ENCODE data around the gene C2orf76.
"Not testable (repeated sequence)": the region's sequence is repeated elsewhere in the genome, so short reads cannot be mapped to it uniquely, and the experiment has no call there.

The C2orf76 gene

DNA sequence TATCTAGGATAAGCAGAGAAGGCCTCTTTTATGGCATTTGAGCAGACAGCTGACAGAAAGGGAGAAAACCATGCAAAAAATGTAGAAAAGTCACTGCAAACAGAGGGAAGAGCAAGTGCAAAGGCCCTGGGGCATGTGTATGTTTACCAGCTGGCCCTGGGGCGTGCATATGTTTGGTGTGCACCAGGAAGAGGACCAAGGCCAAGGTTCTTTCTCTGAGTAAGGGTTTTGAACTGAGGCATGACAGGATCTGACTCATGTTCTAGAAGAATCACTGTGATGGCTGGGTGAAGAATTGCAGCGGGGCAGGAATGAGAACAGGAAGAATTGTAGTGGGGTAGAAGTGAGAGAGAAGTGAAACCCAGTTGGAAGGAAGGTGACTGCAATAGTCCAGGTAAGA, 73.4 kb downstream of the C2orf76 start:
- ATAC-seq = no peak

DNA sequence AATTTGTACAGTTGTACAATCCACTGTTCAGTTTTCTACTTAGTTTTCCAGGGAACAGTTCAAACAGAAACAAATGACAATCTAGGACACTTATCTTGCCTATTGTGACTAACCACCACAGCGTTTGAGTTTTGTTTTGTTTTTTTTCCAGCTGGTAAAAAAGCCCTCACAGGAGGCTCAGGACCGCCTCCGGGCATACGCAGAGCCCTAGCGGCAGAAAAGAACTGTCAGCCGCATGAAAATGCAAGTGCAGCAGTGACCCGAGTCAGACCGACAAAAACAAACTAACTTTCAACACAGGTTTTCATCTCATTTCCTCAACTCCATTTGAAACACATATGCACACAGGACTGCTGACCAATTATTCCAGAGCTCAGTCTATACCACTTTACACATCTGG, 74.4 kb downstream of the C2orf76 start:
- no peak for ATAC-seq

DNA sequence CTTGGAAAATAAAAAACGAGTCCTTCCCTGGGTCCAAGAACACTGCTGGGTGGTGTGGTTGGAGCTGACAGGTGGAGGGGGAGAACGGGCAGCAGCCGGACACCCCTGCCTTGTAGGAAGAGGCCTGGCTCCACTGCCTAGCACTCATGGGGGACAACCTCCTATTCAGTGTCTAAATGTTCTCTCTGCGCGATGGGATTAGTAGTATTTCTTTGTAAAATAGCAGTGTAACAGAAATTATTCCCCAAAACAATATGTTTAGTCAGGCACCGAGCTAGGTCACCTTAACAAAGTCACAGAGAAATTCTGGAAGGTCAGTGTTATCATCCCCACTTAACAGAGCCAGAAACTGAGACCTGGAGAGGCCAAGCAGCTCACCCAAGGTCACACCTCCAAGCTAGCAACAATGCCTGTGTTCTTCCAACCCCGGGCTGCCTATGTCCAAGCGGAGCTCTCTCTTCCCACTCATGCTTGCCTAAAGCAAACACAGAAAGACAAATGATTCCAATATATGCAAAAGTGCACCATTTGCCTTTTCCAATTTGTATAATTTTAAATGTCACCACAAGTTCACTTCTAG, 75.0 kb downstream of the C2orf76 start:
- ATAC-seq = no peak

DNA sequence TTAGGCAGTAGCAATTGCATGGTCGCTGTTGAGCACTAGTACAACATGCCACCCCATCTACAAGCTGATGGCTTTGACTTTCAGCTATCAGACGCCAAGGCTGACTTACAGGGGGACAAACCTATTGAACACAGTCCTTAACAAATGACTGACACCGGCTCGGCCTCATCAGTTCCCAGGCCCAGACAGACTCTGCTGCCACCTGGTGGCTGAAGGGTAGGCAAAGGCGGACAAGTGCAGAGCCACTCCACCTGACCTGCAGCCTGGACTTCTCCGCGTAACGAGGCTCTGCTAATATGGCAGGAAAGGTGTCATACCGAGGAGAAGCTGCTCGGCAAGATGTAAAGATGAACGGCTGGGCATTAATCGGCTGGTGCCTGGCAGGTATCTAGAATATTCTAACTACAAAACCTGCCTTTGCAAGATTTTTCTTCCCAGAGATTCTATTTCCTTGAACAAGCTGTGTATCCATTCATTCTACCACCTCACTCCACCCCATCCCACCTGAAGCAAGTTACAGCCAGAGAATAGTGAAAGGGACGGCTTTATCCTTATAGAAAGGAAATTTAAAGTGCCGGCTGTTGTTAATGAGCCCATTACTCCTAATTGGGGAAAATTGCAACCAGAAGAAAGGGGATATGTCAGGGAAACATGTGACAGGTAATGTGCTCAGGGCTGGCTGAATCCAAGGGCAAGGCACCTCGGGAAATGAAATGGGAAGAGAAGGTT, 75.6 kb downstream of the C2orf76 start:
- peak; percentile 38 to 81 for ATAC-seq

DNA sequence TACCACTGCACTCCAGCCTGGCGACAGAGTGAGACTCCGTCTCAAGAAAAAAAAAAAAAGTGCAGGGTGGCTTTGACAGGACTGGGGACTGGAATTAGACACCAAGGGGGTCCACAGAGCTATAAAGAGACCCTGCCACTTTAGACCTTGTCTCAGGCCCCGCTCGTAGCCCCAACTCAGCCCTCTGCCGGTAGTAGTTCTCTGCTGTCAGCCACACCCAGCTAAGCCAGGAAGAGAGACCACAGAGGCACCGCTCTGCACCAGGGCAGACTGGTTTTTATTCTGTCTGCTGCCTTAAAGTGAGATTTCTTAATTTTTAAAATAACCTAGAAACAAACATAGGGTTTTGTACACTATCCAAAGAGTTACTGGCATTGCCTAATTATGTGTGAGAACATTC, 77.0 kb downstream of the C2orf76 start:
- no peak for ATAC-seq

DNA sequence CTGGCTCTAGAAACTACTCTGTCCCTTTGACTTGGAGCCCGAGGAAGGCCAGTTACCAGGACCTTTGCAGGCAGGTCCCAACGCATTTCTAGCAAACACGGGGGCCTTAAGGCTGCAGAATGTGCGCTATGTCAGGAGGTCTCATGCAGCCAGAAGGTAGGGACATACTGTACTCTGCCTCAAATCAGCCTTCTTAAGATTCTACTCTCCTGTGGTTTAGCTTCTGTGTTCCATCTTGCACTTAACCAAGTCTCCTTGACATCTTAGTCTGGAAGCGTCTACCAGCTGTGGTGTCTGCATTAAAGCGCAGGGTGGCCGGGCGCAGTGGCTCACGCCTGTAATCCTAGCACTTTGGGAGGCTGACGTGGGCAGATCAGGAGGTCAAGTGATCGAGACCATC, 77.5 kb downstream of the C2orf76 start:
- no peak for ATAC-seq

DNA sequence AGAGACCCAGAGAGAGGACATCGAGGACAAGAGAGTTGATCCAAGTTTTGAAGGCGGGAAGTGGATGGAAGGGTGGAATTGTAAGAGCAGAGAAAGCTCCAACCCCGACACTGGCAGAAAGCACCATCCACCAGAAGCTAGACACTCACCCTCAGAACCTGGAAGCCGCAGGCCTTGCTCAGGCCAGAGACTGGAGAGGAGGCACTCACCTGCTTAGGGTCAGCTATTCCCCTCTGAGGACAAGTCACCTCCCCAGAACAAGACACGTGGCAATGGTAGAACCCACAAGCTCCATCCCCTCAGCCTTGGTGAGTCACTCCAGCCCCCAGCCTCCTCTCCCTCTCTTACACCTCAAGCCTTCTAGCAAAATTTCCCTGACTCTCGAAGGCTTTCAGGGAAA, 78.1 kb downstream of the C2orf76 start:
- ATAC-seq = no peak

DNA sequence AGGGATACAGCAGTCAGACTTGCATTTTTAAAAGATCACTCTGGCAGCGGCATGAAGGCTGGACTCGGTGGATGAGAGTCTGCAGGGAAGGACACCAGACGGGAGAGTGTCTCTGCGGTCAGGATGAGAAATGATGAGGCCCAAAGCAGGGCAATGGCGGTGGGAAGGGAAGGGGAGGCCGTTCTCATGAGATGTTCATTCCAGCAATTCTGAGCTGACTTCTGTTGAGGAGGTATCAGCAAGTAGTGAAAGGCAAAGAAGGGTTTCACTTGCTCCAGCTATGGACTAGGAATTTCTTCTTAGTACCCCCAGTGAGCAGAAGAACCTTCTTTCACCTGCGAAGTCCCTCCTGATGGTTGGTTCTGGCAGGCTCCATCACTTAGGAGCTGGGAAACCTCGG, 80.0 kb downstream of the C2orf76 start:
- ATAC-seq = no peak

DNA sequence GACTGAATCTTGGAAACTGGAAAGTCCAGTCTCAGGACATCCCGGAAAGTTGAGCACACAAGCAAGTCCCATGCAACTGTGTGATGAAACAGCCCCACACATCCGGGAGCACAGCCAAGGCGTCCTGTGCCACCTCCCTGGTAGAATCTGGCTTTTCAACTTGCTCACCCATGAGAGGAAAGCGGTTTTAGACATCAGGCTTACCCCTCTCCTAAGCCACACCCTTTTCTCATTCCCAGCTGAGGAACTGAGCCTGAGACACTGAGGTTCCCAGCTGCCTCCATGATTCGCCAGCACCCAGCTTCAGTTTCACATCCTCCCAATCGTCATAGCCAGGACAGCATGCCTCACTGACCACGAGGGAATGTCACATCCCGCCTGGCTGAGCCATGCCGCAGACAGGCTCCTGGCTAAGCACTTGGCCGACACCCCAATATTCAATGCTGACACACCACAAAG, 82.7 kb downstream of the C2orf76 start:
- ATAC-seq = no peak

DNA sequence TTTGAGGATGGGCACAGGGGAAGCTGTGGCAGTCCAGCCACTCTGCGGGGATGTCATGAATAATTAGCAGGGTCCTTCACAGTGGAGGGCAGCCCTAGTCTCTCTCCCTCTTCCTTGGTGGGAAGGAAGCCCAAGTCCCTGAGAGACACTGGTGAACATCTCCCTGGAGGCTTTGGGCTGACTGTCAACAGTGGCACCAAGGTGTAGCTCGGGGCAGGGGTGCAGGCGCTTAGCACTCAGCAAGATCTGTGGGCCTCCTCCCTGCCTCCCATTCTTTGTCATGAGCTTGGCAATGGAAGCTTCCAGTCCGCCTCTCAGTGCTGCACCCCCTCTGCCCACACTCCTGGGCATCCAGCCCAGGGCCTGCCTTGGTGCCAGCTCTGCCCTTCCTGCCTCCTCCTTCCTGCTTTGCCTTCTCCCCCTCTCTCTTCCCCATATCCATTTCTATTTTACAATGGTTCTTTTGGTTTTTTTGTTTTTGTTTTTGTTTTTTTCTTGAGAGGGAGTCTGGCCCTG, 83.6 kb downstream of the C2orf76 start:
- no peak for ATAC-seq

DNA sequence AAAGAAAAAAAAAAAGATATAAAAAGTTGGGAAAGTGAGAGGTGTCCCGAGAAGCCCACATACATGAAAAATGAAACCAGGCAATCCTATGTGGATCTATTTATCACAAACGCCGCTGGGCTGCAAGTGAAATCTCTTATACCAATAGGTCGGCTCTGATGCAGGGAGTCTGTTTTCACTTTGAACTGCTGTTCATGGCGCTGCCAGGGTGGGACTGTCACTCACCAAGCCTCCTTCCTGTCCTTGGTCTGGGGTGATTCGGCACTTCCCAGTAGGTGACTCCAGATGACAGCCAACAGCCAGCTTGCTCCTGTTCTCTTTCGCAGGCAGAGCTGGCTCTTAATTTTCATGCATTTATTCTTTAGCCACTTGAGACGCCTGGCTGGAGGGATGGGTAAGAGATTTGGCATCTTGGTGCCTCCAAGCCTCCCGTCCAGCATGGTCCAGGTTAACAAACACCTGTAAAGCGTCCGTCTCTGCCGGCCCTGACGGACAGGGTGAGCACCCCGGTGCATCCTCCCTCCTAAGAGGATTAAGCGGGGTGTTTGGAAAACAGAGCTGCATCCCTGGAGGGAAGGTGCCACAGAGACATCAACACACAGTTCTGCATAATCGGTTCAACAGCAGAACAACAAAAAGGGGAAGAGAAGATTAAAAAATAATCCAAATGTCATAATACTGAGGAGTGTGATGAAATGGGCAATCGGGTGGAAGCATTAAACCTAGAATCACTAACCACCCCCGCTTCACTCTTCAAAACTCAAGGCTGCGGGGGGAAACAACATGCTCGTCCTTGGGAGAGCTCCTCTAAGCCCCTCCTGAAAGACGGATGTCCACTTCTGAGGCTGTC, 84.3 kb downstream of the C2orf76 start:
- ATAC-seq = no peak

DNA sequence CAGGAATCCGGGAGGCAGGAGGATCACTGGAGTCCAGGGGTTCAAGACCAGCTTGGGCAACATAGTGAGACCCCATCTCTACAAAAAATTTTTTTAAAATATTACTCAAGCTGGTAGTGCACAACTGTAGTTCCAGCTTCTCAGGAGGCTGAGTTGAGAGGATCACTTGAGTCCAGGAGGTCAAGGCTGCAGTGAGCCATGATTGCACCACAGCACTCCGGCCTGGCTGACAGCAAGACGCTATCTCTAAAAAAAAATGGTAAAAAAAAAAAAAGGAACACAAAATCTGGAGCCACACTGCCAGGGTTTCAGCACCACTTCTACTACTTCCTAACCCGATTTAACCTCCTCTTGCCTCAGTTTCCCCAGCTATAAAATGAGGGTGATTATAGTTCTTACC, 86.0 kb downstream of the C2orf76 start:
- no peak for ATAC-seq

DNA sequence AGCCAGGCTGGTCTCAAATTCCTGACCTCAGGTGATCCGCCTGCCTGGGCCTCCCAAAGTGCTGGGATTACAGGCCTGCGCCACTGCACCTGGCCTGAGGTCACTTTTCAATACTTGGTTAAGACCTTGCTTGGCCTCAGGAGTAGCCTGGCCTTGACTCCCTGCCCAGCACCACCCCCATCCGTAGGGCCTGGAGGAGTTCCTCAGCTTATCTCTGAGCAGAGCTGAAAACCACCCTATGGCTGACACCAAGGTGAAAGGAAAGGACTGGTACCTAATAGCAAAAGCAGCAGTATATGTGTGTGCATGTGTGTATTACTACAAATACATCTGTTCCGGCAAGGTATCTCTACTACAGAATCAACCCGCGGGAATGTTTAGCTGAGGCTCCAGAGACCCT, 87.0 kb downstream of the C2orf76 start:
- ATAC-seq = no peak

DNA sequence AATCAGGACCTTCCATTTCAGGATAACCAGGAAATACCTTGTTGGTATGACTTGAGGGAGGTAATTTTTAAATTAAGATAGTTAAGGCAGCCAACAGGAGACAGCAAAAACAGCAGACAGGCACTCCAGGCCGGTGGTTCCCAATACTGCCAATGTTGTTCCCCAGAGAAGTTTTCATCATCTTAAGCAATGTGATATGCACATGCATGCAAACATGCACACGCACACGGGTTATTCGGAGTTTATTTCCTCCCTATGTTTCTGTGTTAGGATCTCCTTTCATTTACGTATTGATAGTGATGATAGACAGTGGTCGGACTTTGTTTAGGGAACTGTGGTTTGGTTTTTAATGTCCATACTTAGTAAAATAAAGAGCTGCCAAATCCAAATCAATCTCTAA, 87.7 kb downstream of the C2orf76 start:
- no peak for ATAC-seq

DNA sequence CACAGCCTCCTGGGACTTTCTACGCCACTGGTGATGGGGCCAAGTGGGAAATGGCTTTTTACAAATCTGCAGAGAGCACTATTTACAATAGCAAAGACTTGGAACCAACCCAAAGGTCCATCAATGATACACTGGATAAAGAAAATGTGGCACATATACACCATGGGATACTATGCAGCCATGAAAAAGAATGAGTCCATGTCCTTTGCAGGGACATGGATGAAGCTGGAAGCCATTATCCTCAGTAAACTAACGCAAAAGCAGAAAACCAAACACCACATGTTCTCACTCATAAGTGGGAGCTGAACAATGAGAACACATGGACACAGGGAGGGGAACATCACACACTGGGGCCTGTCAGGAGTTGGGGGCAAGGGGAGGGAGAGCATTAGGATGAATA, 88.2 kb downstream of the C2orf76 start:
- ATAC-seq = not testable (repeated sequence)

DNA sequence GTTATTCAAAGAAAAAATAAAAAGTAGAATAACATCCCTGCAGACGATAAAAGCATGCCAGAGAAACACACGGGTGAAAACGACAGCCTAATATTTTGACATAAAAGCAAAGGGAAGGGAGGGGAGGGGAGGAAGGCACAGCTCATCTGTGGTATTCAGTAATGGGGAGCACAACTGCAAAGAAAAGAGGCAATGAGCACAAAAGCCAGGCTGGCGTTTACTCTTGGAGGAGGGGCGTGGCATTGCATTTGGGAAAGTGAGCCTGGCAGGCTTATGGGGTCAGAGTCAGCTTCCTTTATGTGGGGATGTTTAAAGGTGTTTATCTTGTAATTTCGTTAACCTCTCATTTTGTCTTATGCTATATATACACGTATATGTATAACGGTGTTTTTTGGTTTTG, 89.8 kb downstream of the C2orf76 start:
- no peak for ATAC-seq

DNA sequence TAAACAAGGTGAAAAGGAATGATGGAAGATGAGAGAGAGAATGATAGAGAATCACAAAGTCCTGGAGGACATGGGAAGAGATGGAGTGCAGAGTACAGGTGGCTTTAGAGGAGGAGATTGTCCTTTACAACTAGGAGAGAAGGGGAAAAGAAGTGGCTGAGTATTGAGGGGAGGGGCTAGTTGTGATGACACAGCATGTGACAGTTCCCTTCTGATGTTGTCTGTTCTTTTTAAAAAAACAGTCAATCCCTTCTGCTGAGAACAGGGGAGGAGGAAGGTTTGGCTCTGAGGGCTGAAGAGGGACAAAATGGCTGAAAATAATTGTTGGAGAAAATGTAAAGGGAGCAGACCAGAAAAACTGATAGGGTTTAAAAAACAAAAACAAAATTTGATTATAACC, 99.0 kb downstream of the C2orf76 start:
- no peak for ATAC-seq

DNA sequence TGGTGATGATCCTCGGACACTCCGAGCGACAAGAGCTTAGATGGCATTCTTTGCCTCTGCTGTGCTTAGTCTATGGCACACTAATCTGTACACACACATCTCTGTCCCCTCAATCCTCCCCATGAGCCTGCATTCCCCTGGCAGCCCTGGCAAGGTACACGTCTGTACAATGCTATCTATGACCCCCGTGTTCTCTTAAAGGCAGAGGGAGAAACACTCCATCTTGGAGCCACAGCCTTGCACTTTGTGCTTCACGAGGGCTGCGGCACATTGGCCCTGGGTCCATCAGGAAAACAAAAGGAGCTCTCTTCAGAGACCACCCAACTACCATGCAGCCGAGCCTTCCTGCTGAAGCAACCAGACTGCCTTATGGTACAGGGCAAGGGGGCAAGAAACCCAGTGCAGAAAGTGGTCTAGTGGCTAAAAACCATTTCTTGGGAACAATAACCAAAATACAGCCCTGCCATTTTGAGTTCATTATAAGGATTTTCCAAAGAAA, 100.5 kb downstream of the C2orf76 start:
- ATAC-seq = no peak

DNA sequence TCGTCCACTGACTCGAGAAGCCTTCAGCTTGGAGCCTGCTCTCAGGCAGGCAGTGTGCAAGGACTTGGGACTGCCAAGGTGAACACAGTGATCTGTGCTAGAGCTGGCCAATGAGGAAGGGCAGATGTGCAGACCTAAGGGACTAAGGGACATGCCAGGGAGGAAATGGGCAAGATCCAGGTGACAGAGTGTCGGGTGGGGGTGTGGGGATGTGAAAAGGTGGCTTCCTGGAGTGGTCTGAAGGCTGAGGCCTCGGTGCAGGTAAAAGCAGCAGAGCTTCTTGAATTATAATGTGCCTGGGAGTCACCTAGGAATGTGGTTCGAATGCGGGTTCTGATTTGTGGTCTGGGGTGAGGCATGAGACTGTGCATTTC, 101.0 kb downstream of the C2orf76 start:
- ATAC-seq = no peak

DNA sequence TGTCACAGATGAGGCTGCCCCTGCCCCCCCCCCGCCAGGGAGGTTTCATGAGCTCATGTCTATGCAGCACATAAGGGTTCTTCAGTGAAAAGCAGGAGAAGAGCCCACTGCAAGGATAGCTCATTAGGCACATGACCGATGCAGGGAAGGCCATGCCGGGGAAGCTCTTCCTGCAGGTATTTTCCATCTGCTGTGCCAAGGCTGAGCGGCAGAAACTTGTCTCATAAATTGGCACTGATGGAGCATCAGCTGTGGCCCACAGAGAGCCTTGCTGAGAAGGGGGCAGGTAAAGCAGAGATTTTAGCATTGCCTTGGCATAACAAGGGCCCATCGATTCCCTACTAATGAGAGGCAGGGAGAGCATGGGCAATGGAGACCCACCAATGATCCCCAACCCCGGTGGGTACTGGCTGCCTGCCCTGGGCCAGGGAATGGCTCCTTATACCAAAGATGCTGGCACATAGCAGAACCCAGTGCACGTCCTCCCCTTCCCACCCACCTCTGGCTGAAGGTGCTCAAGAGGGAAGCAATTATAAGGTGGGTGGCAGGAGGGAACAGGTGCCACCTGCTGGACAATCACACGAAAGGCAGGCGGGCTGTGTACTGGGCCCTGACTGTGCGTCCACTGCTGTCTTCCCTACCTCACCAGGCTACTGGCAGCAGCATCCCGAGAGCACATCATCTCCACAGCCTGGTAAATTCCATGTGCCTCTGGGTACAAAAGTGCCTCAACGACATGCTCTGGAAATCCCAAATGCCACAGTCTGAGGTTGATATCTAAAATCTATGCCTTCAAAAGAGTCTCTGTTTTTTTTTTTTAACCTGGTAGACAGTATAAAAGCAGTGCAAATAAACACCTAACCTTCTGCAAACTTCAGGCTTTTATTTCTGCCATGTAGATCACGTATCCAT, 101.6 kb downstream of the C2orf76 start:
- ATAC-seq = peak in 1 of 2 donors; percentile 48

DNA sequence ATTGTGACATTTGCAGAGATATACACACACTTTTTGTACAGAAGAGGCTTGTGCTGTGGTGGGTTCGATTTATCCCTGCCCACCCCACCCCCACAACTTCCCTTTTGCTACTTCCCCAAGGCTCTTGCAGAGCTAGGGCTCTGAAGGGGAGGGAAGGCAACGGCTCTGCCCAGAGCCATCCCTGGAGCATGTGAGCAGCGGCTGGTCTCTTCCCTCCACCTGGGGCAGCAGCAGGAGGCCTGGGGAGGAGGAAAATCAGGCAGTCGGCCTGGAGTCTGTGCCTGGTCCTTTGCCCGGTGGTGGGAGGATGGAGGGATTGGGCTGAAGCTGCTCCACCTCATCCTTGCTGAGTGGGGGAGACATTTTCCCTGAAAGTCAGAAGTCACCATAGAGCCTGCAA, 103.0 kb downstream of the C2orf76 start:
- no peak for ATAC-seq

DNA sequence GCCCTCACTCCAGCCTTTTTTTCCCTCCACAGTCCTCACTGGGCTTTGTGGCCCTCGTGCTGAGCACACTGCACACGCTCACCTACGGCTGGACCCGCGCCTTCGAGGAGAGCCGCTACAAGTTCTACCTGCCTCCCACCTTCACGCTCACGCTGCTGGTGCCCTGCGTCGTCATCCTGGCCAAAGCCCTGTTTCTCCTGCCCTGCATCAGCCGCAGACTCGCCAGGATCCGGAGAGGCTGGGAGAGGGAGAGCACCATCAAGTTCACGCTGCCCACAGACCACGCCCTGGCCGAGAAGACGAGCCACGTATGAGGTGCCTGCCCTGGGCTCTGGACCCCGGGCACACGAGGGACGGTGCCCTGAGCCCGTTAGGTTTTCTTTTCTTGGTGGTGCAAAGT, 103.6 kb downstream of the C2orf76 start:
- no peak for ATAC-seq

Measured in activated CD4-positive, CD25-positive, alpha-beta regulatory T cell treated with anti-CD3 and anti-CD28 coated beads, Interleukin-2, amount 50 U/mL, for 24 hours (primary cell).